ENCODE data around the gene IRF7. TPM values are rescaled to one million over a fixed set of nuclear protein-coding genes. Genes with fewer than 3 reads are reported as not detected.

The IRF7 gene
- polyA plus RNA-seq, 2 of the 4 experiments (the other 2 are of a cell fraction), result 2.0 to 3.1 TPM

DNA sequence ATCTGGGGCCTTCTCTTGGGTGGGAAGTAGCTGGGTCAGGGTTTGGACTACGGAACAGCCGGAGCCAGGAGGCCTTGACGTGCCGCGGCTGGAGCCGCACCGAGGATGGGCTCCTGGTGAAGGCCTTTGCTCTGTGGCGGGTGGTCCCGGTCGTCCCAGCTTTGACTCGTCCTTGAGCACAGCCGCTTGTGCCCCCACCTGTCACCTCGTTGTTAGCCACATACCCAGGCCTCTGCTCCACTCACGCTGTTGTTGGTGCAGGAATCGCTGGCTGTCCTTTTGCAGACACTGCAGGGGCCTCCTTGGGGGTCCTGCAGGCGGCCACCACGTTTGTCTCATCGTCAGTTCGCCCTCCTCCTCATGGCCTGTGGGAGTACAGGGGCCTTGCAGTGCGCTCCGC is 22.4 kb downstream of the IRF7 start:
- FAIRE-seq (no peak), ATAC-seq (no peak), DNase-seq (ENCODE audit: low read depth in 1 of 2, low spot score in 1 of 2) (no peak)
- peaks cover 12% of the 10 kb centered on the region for H3K4me1 ChIP-seq
- TF ChIP-seq RCOR1 (IDR thresholded peaks at IDR 0.05; ENCODE audit: low read depth, low read length) (no peak), NPAS2 (CRISPR knock-in tag; IDR thresholded peaks at IDR 0.05; ENCODE audit: borderline replicate concordance) (no peak), ZNF302 (CRISPR knock-in tag; IDR thresholded peaks at IDR 0.05) (no peak), EHF (CRISPR knock-in tag; IDR thresholded peaks at IDR 0.05) (no peak), ZSCAN20 (CRISPR knock-in tag; IDR thresholded peaks at IDR 0.05) (no peak), HDAC2 (IDR thresholded peaks at IDR 0.05) (no peak), ESRRA (IDR thresholded peaks at IDR 0.05; ENCODE audit: borderline replicate concordance, low read length) (no peak), CBX2 (IDR thresholded peaks at IDR 0.05; ENCODE audit: borderline replicate concordance, low read depth) (no peak), MAFK (IDR thresholded peaks at IDR 0.05; ENCODE audit: partially characterized antibody) (no peak)
- no peak overlapping the region for H3K4me2 ChIP-seq
- H3K9me3 ChIP-seq, result no peaks in the 10 kb centered on the region
- H3K4me3 ChIP-seq, result no peak overlapping the region
- ChIA-PET CTCF (interaction anchor here (0.9 kb wide), 1 partner anchor 8 kb away, joined by 3 read pairs; no protein-coding TSS in a partner anchor), POLR2A (no interaction called here)
- no peak overlapping the region for H3K27ac ChIP-seq
- WGBS (ENCODE audit: missing lambda C conversion rate), result 93% methylated on average over 21 of the region's 21 CpGs

DNA sequence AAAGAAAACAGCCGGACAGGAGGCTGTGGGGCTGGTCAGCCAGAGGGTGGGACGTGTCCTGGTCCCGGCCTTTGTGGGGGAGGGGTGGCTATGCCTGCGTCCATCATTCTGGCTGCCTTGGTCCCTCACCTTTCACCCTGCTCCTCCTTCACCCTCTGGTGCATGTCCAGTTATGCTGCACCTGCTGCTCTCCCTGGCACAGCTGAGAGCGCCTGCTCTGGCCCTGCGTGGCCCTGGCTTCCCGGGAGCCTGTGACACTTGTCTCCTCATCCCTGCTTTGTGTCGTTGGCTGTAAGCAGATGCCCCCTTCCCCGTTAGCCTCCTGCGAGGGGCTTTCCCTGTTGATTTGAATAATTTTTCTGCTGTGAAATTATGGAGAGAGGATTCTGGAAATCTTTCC is 22.8 kb downstream of the IRF7 start:
- H3K4me3 ChIP-seq, result no peak overlapping the region
- no peak for FAIRE-seq
- CTCF ChIA-PET, result interaction anchor here (0.9 kb wide), 1 partner anchor 9 kb away, joined by 3 read pairs; no protein-coding TSS in a partner anchor
- H3K4me2 ChIP-seq, result no peak overlapping the region
- POLR2A ChIA-PET, result no interaction called here
- no peak for DNase-seq (ENCODE audit: low read depth in 1 of 2, low spot score in 1 of 2)
- peaks cover 17% of the 10 kb centered on the region for H3K4me1 ChIP-seq
- no peak overlapping the region for H3K27ac ChIP-seq
- TF ChIP-seq CBX8 (IDR thresholded peaks at IDR 0.05), result no peak
- no peak for TF ChIP-seq CBX2 (IDR thresholded peaks at IDR 0.05; ENCODE audit: borderline replicate concordance, low read depth)
- TF ChIP-seq, protein P1, sequence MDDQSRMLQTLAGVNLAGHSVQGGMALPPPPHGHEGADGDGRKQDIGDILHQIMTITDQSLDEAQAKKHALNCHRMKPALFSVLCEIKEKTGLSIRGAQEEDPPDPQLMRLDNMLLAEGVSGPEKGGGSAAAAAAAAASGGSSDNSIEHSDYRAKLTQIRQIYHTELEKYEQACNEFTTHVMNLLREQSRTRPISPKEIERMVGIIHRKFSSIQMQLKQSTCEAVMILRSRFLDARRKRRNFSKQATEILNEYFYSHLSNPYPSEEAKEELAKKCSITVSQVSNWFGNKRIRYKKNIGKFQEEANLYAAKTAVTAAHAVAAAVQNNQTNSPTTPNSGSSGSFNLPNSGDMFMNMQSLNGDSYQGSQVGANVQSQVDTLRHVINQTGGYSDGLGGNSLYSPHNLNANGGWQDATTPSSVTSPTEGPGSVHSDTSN (IDR thresholded peaks at IDR 0.05), result no peak
- TF ChIP-seq ZNF302 (CRISPR knock-in tag; IDR thresholded peaks at IDR 0.05), result no peak
- TF ChIP-seq, protein P2, sequence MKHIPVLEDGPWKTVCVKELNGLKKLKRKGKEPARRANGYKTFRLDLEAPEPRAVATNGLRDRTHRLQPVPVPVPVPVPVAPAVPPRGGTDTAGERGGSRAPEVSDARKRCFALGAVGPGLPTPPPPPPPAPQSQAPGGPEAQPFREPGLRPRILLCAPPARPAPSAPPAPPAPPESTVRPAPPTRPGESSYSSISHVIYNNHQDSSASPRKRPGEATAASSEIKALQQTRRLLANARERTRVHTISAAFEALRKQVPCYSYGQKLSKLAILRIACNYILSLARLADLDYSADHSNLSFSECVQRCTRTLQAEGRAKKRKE (CRISPR knock-in tag; IDR thresholded peaks at IDR 0.05; ENCODE audit: low read depth), result no peak
- no peak for TF ChIP-seq HEYL (CRISPR knock-in tag; IDR thresholded peaks at IDR 0.05)
- no peak for TF ChIP-seq TP53 (CRISPR knock-in tag; IDR thresholded peaks at IDR 0.05)
- TF ChIP-seq KDM1A (IDR thresholded peaks at IDR 0.05; ENCODE audit: low read depth), result no peak
- TF ChIP-seq, protein P3, sequence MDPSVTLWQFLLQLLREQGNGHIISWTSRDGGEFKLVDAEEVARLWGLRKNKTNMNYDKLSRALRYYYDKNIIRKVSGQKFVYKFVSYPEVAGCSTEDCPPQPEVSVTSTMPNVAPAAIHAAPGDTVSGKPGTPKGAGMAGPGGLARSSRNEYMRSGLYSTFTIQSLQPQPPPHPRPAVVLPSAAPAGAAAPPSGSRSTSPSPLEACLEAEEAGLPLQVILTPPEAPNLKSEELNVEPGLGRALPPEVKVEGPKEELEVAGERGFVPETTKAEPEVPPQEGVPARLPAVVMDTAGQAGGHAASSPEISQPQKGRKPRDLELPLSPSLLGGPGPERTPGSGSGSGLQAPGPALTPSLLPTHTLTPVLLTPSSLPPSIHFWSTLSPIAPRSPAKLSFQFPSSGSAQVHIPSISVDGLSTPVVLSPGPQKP (IDR thresholded peaks at IDR 0.05; ENCODE audit: low read depth, low read length), result no peak
- TF ChIP-seq, protein P4, sequence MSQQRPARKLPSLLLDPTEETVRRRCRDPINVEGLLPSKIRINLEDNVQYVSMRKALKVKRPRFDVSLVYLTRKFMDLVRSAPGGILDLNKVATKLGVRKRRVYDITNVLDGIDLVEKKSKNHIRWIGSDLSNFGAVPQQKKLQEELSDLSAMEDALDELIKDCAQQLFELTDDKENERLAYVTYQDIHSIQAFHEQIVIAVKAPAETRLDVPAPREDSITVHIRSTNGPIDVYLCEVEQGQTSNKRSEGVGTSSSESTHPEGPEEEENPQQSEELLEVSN (IDR thresholded peaks at IDR 0.05; ENCODE audit: borderline replicate concordance, low read depth), result no peak
- TF ChIP-seq, protein P5, sequence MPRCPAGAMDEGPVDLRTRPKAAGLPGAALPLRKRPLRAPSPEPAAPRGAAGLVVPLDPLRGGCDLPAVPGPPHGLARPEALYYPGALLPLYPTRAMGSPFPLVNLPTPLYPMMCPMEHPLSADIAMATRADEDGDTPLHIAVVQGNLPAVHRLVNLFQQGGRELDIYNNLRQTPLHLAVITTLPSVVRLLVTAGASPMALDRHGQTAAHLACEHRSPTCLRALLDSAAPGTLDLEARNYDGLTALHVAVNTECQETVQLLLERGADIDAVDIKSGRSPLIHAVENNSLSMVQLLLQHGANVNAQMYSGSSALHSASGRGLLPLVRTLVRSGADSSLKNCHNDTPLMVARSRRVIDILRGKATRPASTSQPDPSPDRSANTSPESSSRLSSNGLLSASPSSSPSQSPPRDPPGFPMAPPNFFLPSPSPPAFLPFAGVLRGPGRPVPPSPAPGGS (IDR thresholded peaks at IDR 0.05), result no peak
- TF ChIP-seq RNF2 (IDR thresholded peaks at IDR 0.05; ENCODE audit: borderline replicate concordance, low read depth), result no peak
- no peak for TF ChIP-seq HOXB13 (CRISPR knock-in tag; IDR thresholded peaks at IDR 0.05; ENCODE audit: low read depth)
- TF ChIP-seq, protein P6, sequence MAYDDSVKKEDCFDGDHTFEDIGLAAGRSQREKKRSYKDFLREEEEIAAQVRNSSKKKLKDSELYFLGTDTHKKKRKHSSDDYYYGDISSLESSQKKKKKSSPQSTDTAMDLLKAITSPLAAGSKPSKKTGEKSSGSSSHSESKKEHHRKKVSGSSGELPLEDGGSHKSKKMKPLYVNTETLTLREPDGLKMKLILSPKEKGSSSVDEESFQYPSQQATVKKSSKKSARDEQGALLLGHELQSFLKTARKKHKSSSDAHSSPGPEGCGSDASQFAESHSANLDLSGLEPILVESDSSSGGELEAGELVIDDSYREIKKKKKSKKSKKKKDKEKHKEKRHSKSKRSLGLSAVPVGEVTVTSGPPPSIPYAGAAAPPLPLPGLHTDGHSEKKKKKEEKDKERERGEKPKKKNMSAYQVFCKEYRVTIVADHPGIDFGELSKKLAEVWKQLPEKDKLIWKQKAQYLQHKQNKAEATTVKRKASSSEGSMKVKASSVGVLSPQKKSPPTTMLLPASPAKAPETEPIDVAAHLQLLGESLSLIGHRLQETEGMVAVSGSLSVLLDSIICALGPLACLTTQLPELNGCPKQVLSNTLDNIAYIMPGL (CRISPR knock-in tag; IDR thresholded peaks at IDR 0.05; ENCODE audit: borderline replicate concordance), result no peak
- TF ChIP-seq CHD4 (IDR thresholded peaks at IDR 0.05; ENCODE audit: borderline replicate concordance), result no peak
- no peak for TF ChIP-seq NR3C1 (IDR thresholded peaks at IDR 0.05)
- no peak for TF ChIP-seq SREBF2 (IDR thresholded peaks at IDR 0.05)
- no peak for TF ChIP-seq POLR2AphosphoS2 (conservative IDR thresholded peaks at IDR 0.05; ENCODE audit: low read length)
- TF ChIP-seq, protein P7, sequence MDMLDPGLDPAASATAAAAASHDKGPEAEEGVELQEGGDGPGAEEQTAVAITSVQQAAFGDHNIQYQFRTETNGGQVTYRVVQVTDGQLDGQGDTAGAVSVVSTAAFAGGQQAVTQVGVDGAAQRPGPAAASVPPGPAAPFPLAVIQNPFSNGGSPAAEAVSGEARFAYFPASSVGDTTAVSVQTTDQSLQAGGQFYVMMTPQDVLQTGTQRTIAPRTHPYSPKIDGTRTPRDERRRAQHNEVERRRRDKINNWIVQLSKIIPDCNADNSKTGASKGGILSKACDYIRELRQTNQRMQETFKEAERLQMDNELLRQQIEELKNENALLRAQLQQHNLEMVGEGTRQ (IDR thresholded peaks at IDR 0.05), result no peak
- WGBS (ENCODE audit: missing lambda C conversion rate), result 80% methylated on average over 10 of the region's 10 CpGs
- no peak for ATAC-seq
- no peaks in the 10 kb centered on the region for H3K9me3 ChIP-seq

Measured in A549 (cell line).